ENCODE results near the gene MTUS2.

- TF ChIP-seq, protein P1, sequence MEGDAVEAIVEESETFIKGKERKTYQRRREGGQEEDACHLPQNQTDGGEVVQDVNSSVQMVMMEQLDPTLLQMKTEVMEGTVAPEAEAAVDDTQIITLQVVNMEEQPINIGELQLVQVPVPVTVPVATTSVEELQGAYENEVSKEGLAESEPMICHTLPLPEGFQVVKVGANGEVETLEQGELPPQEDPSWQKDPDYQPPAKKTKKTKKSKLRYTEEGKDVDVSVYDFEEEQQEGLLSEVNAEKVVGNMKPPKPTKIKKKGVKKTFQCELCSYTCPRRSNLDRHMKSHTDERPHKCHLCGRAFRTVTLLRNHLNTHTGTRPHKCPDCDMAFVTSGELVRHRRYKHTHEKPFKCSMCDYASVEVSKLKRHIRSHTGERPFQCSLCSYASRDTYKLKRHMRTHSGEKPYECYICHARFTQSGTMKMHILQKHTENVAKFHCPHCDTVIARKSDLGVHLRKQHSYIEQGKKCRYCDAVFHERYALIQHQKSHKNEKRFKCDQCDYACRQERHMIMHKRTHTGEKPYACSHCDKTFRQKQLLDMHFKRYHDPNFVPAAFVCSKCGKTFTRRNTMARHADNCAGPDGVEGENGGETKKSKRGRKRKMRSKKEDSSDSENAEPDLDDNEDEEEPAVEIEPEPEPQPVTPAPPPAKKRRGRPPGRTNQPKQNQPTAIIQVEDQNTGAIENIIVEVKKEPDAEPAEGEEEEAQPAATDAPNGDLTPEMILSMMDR (conservative IDR thresholded peaks at IDR 0.05; ENCODE audit: low read depth in 2 of 2) = no peak
- TF ChIP-seq POLR2AphosphoS5 (IDR thresholded peaks at IDR 0.05; ENCODE audit: low read depth) (no peak), ZNF331 (CRISPR knock-in tag; IDR thresholded peaks at IDR 0.05; ENCODE audit: low read depth) (no peak), EZH2 (IDR thresholded peaks at IDR 0.05; ENCODE audit: low read depth, unreplicated experiment) (no peak), CREB1 (CRISPR knock-in tag; IDR thresholded peaks at IDR 0.05; ENCODE audit: low read depth) (no peak), NANOG (IDR thresholded peaks at IDR 0.05; ENCODE audit: borderline replicate concordance) (no peak)
These were observed 45.1 kb downstream of the MTUS2 start for GRCh38 chr13:28865149-28865744.
